Measurements from ENCODE around the gene RAC2. TPM values are rescaled to one million over a fixed set of nuclear protein-coding genes. Genes with fewer than 3 reads are reported as not detected.

Gene RAC2
- polyA plus RNA-seq, 2 of the 4 experiments (the other 2 are of a cell fraction): 0.05 TPM; not detected in 1

GRCh38 chr22:37194750-37195149 is 49.3 kb downstream of the RAC2 start:
- DNase-seq (ENCODE audit: low read depth in 1 of 2, low spot score in 1 of 2): no peak
- Histone ChIP-seq H3K9me3 (no peaks in the 10 kb centered on the region), H3K4me3 (no peak overlapping the region), H3K4me2 (no peak overlapping the region), H3K4me1 (peaks cover 83% of the 10 kb centered on the region), H3K27ac (peak overlapping the region; percentile 99 to 100)
- ATAC-seq: no peak
- ChIA-PET POLR2A (no interaction called here), CTCF (interaction anchor here (0.8 to 4.1 kb wide), 2 partner anchors 28 to 263 kb away, joined by 3 to 19 read pairs; no protein-coding TSS in a partner anchor)
- FAIRE-seq: no peak
- TF ChIP-seq CEBPB (IDR thresholded peaks at IDR 0.05): no peak
- TF ChIP-seq CBX8 (IDR thresholded peaks at IDR 0.05): no peak
- WGBS (ENCODE audit: missing lambda C conversion rate): 93% methylated on average over 3 of the region's 3 CpGs

- H3K4me3 ChIP-seq: no peak overlapping the region
- CTCF ChIA-PET: interaction anchor here (1.2 to 4.1 kb wide), 3 partner anchors 18 to 27 kb away, joined by 3 to 19 read pairs (median 3); no protein-coding TSS in a partner anchor
- TF ChIP-seq CTCF (IDR thresholded peaks at IDR 0.05) (no peak), CBX2 (IDR thresholded peaks at IDR 0.05; ENCODE audit: borderline replicate concordance, low read depth) (no peak), RARB (CRISPR knock-in tag; IDR thresholded peaks at IDR 0.05) (no peak), SREBF2 (IDR thresholded peaks at IDR 0.05) (peak; percentile 47), CEBPB (IDR thresholded peaks at IDR 0.05) (no peak), TFCP2L1 (CRISPR knock-in tag; IDR thresholded peaks at IDR 0.05) (peak; percentile 16; the same call in 1 of the 2 replicates), POLR2AphosphoS2 (conservative IDR thresholded peaks at IDR 0.05; ENCODE audit: low read length) (no peak), REST (IDR thresholded peaks at IDR 0.05) (no peak), FOSB (CRISPR knock-in tag; IDR thresholded peaks at IDR 0.05) (0 out of 2 replicates have a peak, but pooled peaks have one; percentile 68)
- no peaks in the 10 kb centered on the region for H3K9me3 ChIP-seq
- FAIRE-seq (no peak), ATAC-seq (peak in 1 of 2 experiments; percentile 2; a peak in 1 of 6 replicates), DNase-seq (ENCODE audit: low read depth in 1 of 2, low spot score in 1 of 2) (peak in 1 of 2 experiments; percentile 83)
- 30% methylated on average over 10 of the region's 10 CpGs for WGBS (ENCODE audit: missing lambda C conversion rate)
- peak overlapping the region; percentile 99 to 100 for H3K27ac ChIP-seq
- POLR2A ChIA-PET: no interaction called here
- peak overlapping the region; percentile 38 for H3K4me2 ChIP-seq
- peaks cover 91% of the 10 kb centered on the region for H3K4me1 ChIP-seq
Observed at GRCh38 chr22:37193629-37194191, 50.4 kb downstream of the RAC2 start.

GRCh38 chr22:37192741-37193140 is 51.3 kb downstream of the RAC2 start:
- H3K4me1 ChIP-seq: peaks cover 91% of the 10 kb centered on the region
- ATAC-seq: no peak
- TF ChIP-seq MYC (IDR thresholded peaks at IDR 0.05; ENCODE audit: borderline replicate concordance, low read length): no peak
- TF ChIP-seq HEYL (CRISPR knock-in tag; IDR thresholded peaks at IDR 0.05): no peak
- no peak for TF ChIP-seq FOXS1 (CRISPR knock-in tag; IDR thresholded peaks at IDR 0.05)
- no peak for TF ChIP-seq CBX8 (IDR thresholded peaks at IDR 0.05)
- TF ChIP-seq HOXB5 (CRISPR knock-in tag; IDR thresholded peaks at IDR 0.05): no peak
- no peak for TF ChIP-seq TFCP2L1 (CRISPR knock-in tag; IDR thresholded peaks at IDR 0.05)
- TF ChIP-seq RCOR1 (IDR thresholded peaks at IDR 0.05; ENCODE audit: low read depth, low read length): no peak
- TF ChIP-seq MAX (IDR thresholded peaks at IDR 0.05): no peak
- no peak for TF ChIP-seq POLR2A (IDR thresholded peaks at IDR 0.05; ENCODE audit: low read length)
- TF ChIP-seq RFX5 (IDR thresholded peaks at IDR 0.05): no peak
- TF ChIP-seq HOXB13 (CRISPR knock-in tag; IDR thresholded peaks at IDR 0.05; ENCODE audit: low read depth): no peak
- no peak for TF ChIP-seq POLR2AphosphoS2 (conservative IDR thresholded peaks at IDR 0.05; ENCODE audit: low read length)
- TF ChIP-seq JUN (IDR thresholded peaks at IDR 0.05): no peak
- TF ChIP-seq GATA3 (IDR thresholded peaks at IDR 0.05; ENCODE audit: borderline replicate concordance): no peak
- TF ChIP-seq CEBPB (IDR thresholded peaks at IDR 0.05): no peak
- TF ChIP-seq CTCF (IDR thresholded peaks at IDR 0.05): no peak
- no peak for FAIRE-seq
- WGBS (ENCODE audit: missing lambda C conversion rate): 92% methylated on average over 1 of the region's 1 CpG
- no peak for DNase-seq (ENCODE audit: low read depth in 1 of 2, low spot score in 1 of 2)
- H3K4me2 ChIP-seq: peak overlapping the region; percentile 38
- H3K9me3 ChIP-seq: no peaks in the 10 kb centered on the region
- no peak overlapping the region for H3K4me3 ChIP-seq
- peak overlapping the region; percentile 99 to 100 for H3K27ac ChIP-seq
- CTCF ChIA-PET: interaction anchor here (1.2 to 4.1 kb wide), 4 partner anchors 14 to 26 kb away, joined by 3 to 19 read pairs (median 4); no protein-coding TSS in a partner anchor
- POLR2A ChIA-PET: no interaction called here
